C4-2B (cell line): ENCODE data around the gene PHLPP1.

Source experiments
- H3K27ac ChIP-seq: fragments of 450-650 bp; 2 replicates; pipeline ENCODE4 v1.5.1; 2017
- CTCF ChIP-seq: fragments of 450-650 bp; conservative IDR thresholded peaks from 2 replicates; pipeline ENCODE4 v1.5.1; 2017; ENCODE audit warnings: mild to moderate bottlenecking
- ZFX ChIP-seq: fragments of 450-650 bp; IDR thresholded peaks from 2 replicates; pipeline ENCODE4 v1.6.1; 2017

Gene PHLPP1

GRCh38 chr18:62989195-62989594, 273.9 kb downstream of the PHLPP1 start:
- TF ChIP-seq CTCF (no peak), ZFX (no peak)
- H3K27ac ChIP-seq = no peak overlapping the region

- no peak for TF ChIP-seq ZFX
- no peak for TF ChIP-seq CTCF
- no peak overlapping the region for H3K27ac ChIP-seq
Measured at GRCh38 chr18:62990653-62991052, 275.3 kb downstream of the PHLPP1 start.

- H3K27ac ChIP-seq = no peak overlapping the region
- TF ChIP-seq CTCF = no peak; the same call in 1 of the 2 replicates
- no peak for TF ChIP-seq ZFX
Measured at GRCh38 chr18:62991389-62991788, 276.0 kb downstream of the PHLPP1 start.

- no peak overlapping the region for H3K27ac ChIP-seq
- peak; percentile 24 for TF ChIP-seq CTCF
- TF ChIP-seq ZFX = no peak
Measured at GRCh38 chr18:62991959-62992358, 276.6 kb downstream of the PHLPP1 start.

- TF ChIP-seq CTCF (no peak), ZFX (no peak)
- H3K27ac ChIP-seq = no peak overlapping the region
Measured at GRCh38 chr18:62992877-62993365, 277.6 kb downstream of the PHLPP1 start.

GRCh38 chr18:62996566-62996965, 281.2 kb downstream of the PHLPP1 start:
- TF ChIP-seq ZFX (no peak), CTCF (no peak)
- no peak overlapping the region for H3K27ac ChIP-seq

GRCh38 chr18:62997076-62997475, 281.7 kb downstream of the PHLPP1 start:
- no peak overlapping the region for H3K27ac ChIP-seq
- TF ChIP-seq CTCF (no peak), ZFX (no peak)
